ENCODE data around the gene PTPRQ. TPM values are rescaled to one million over a fixed set of nuclear protein-coding genes. Genes with fewer than 3 reads are reported as not detected.
A peak's percentile ranks its signal among the peaks of the same experiment; 100 is the strongest.

PTPRQ gene
- total RNA-seq, 6 experiments from 2014 or later: 0.12 to 0.81 (median 0.22) TPM; not detected in 1

DNA sequence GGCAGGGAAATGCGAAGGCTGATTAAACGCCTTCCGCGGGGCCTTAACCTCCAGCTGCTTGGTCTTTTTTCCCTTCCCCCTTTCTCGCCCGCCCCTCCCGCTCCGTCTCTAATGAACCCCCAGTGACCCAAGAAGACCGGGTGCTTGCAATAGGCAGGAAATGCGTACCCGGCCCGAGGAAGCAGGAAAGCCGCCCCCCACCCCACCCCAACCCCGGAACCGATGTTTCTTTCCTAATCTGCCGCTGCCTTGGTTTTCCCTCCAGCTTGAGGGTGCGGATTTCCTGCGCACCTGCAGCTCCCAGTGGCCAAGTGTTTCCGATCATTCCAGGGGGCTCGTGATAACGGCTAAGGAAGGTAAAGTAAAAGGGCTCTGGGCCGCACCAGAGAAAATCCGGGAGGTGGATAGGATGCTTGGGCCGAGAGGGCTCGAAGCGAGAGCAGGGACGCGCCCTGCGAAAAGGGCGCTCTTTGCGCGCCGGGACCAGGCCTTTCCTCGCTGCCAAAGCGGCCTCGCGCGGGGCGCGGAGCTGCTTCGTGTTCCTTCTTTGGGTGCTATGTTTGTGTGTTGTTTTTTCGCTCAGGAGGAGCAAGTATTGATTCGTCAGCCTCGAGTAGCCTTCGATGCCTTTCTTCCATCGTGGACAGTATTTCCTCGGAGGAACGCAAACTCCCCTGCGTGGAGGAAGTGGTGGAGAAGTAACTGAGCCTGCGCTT lies 264.4 kb downstream of the PTPRQ start:
- intact Hi-C loops (cut with DNase I): no loop called here
- ATAC-seq: peak in 2 of 4 donors; percentile 54 to 62
- DNase-seq: no peak
- 11% methylated on average over 32 of the region's 50 CpGs for WGBS (ENCODE audit: insufficient coverage, low coverage, low lambda C conversion rate, missing lambda C conversion rate)
- Histone ChIP-seq H3K9me3 (no peaks in the 10 kb centered on the region), H3K4me1 (peaks cover 0 to 12% (median 6%) of the 10 kb centered on the region in 4 donors), H3K27ac (no peak overlapping the region), H3K27me3 (no peaks in the 10 kb centered on the region), H3K36me3 (no peaks in the 10 kb centered on the region), H3K4me3 (peak overlapping the region in 1 of 3 donors; percentile 39)
- no peak for TF ChIP-seq POLR2A (IDR thresholded peaks at IDR 0.05)
- TF ChIP-seq, protein P1, sequence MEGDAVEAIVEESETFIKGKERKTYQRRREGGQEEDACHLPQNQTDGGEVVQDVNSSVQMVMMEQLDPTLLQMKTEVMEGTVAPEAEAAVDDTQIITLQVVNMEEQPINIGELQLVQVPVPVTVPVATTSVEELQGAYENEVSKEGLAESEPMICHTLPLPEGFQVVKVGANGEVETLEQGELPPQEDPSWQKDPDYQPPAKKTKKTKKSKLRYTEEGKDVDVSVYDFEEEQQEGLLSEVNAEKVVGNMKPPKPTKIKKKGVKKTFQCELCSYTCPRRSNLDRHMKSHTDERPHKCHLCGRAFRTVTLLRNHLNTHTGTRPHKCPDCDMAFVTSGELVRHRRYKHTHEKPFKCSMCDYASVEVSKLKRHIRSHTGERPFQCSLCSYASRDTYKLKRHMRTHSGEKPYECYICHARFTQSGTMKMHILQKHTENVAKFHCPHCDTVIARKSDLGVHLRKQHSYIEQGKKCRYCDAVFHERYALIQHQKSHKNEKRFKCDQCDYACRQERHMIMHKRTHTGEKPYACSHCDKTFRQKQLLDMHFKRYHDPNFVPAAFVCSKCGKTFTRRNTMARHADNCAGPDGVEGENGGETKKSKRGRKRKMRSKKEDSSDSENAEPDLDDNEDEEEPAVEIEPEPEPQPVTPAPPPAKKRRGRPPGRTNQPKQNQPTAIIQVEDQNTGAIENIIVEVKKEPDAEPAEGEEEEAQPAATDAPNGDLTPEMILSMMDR (IDR thresholded peaks at IDR 0.05): no peak

DNA sequence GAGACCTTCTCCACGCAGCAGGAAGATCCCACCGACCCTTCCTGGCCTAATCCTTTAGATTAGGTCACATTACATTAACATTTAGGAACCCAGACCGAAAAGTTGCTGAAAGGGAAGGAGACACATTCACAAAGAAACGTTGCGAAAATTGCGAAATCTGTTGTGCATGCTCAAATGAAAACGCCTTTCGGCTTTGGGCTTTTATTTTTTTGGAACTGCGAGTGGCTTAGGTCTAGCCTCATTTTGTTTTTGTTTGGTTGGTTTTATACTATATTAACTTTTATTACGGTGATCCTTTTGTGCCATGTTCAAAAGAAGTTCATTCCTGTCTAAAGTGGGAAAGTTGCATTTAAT lies 264.9 kb downstream of the PTPRQ start:
- DNase-seq: no peak
- Histone ChIP-seq H3K4me3 (peak overlapping the region in 1 of 3 donors; percentile 39), H3K4me1 (peaks cover 0 to 7% (median 3%) of the 10 kb centered on the region in 4 donors), H3K27ac (no peak overlapping the region), H3K27me3 (no peaks in the 10 kb centered on the region), H3K36me3 (no peaks in the 10 kb centered on the region), H3K9me3 (no peaks in the 10 kb centered on the region)
- intact Hi-C loops (cut with DNase I): no loop called here
- 19% methylated on average over 10 of the region's 10 CpGs for WGBS (ENCODE audit: insufficient coverage, low coverage, low lambda C conversion rate, missing lambda C conversion rate)
- no peak for TF ChIP-seq POLR2A (IDR thresholded peaks at IDR 0.05)
- TF ChIP-seq, protein P1 (IDR thresholded peaks at IDR 0.05): no peak
- no peak for ATAC-seq

- Histone ChIP-seq H3K4me1 (no peaks in the 10 kb centered on the region), H3K9me3 (no peaks in the 10 kb centered on the region), H3K27ac (no peak overlapping the region), H3K4me3 (no peak overlapping the region), H3K27me3 (no peaks in the 10 kb centered on the region), H3K36me3 (no peaks in the 10 kb centered on the region)
- 57% methylated on average over 18 of the region's 20 CpGs for WGBS (ENCODE audit: insufficient coverage, low coverage, low lambda C conversion rate, missing lambda C conversion rate)
- ATAC-seq: peak; percentile 43 to 57 (median 46)
- TF ChIP-seq, protein P1 (IDR thresholded peaks at IDR 0.05): peak; percentile 17 to 42 (median 23)
- TF ChIP-seq POLR2A (IDR thresholded peaks at IDR 0.05): no peak
- intact Hi-C loops (cut with DNase I): no loop called here
- no peak for DNase-seq
These were observed 266.0 kb downstream of the PTPRQ start for GRCh38 chr12:80709811-80710726.

DNA sequence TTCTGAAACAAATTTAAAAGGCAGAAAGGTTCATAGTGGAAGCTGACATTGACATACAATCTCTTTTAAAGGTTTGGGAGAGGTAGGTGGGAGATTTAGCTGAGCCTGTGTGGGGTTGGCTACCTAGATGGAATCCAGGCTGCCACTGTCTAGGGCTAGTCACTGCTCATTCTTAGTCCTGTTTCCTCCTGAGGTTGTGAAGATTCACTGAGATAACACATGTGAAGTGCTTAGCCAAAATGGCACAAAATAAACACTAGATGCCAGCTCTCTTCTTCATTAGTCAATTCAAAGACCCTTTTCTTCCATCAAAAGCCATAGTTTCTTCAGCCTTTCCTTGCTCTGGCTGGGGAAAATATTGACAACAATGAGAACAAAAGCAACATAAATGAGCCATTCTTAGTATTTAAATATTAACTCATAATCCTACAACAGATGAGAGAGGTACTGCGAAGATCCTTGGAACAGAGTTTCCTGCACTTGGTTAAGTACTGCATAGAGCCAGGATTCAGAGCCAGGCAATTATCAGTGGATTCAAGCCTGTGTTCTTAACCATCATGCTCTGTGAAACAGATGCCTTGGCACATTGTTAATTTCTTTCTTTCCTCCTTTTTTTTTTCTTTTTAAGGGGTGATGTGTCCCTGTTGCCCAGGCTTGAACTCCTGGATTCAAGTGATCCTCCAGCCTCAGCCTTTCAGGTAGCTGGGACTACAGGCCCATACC lies 266.9 kb downstream of the PTPRQ start:
- WGBS (ENCODE audit: insufficient coverage, low coverage, low lambda C conversion rate, missing lambda C conversion rate): 93% methylated on average over 1 of the region's 1 CpG
- intact Hi-C loops (cut with DNase I): no loop called here
- H3K27me3 ChIP-seq: no peaks in the 10 kb centered on the region

More for the DNA sequence above, 266.9 kb downstream of the PTPRQ start:
- Histone ChIP-seq H3K27ac (no peak overlapping the region), H3K9me3 (no peaks in the 10 kb centered on the region), H3K4me1 (no peaks in the 10 kb centered on the region), H3K4me3 (no peak overlapping the region), H3K36me3 (no peaks in the 10 kb centered on the region)
- no peak for TF ChIP-seq POLR2A (IDR thresholded peaks at IDR 0.05)
- TF ChIP-seq, protein P1 (IDR thresholded peaks at IDR 0.05): no peak
- ATAC-seq (no peak), DNase-seq (no peak)

Measured in right lobe of liver (tissue), 6 donors.